Right lobe of liver (tissue), 6 donors: Measurements from ENCODE around the gene SYT9. TPM values are rescaled to one million over a fixed set of nuclear protein-coding genes. Genes with fewer than 3 reads are reported as not detected.

Experiments
- ATAC-seq, 4 donors: fragments of 200-7000 bp; cut with Tn5 transposase; one replicate each; pipeline ENCODE4 v1.9.1; 2020; ENCODE audit warnings: mild to moderate bottlenecking in 4 of 4, moderate library complexity in 4 of 4
- DNase-seq, 3 donors: peaks; one replicate each; pipeline ENCODE4 v3.0.0-alpha.2; 2020
- H3K27ac ChIP-seq, 3 donors: fragments of 200-600 bp; one replicate each; pipeline ENCODE4 v1.8.0; 2022
- H3K27me3 ChIP-seq, 2 donors: fragments of 200-600 bp; one replicate each; pipeline ENCODE4 v1.8.0; 2022
- H3K36me3 ChIP-seq, 4 donors: fragments of 200-600 bp; sonication (generic) in 1 of 4; one replicate each; pipeline versions ENCODE4 v1.5.1 to v1.8.0; 2017 to 2022; ENCODE audit warnings: control low read depth in 1 of 4
- H3K4me1 ChIP-seq, 4 donors: fragments of 200-600 bp; sonication (generic) in 1 of 4; one replicate each; pipeline versions ENCODE4 v1.5.1 to v1.8.0; 2017 to 2022; ENCODE audit warnings: control low read depth in 1 of 4
- H3K4me3 ChIP-seq, 3 donors: fragments of 200-600 bp; one replicate each; pipeline ENCODE4 v1.8.0; 2022
- H3K9me3 ChIP-seq, 4 donors: fragments of 200-600 bp; sonication (generic) in 1 of 4; one replicate each; pipeline versions ENCODE4 v1.5.1 to v1.8.0; 2017 to 2022; ENCODE audit warnings: control low read depth in 1 of 4
- POLR2A ChIP-seq: fragments of 450-650 bp; IDR thresholded peaks from one replicate; pipeline ENCODE4 v1.6.1; 2017; ENCODE audit warnings: antibody characterized with exemption, mild to moderate bottlenecking
- WGBS: methylation state at CpG from one replicate; pipeline ENCODE4 v1.1.6; 2018; ENCODE audit warnings: low coverage, low lambda C conversion rate; ENCODE audit not compliant: insufficient coverage; ENCODE audit errors: missing lambda C conversion rate; 5-methylcytosine and 5-hydroxymethylcytosine counted together
- intact Hi-C, 2 donors: fragments of 100-400 bp; cut with DNase I; formaldehyde crosslinking; loops; one replicate each; pipeline versions ENCODE4 v1.11.2 to v1.14.1; 2022
- total RNA-seq, 6 experiments: library from RNA; depleted of rRNA in 2 of 6; stranded (reverse); fragments of >200 nt in 2 of 6; fragmentation: NEBNext Ultra II Directional in 3 of 6; extraction: Animal tissue kit (Norgen Biotek cat#: 25700) in 3 of 6; gene quantifications; one replicate each; pipeline versions ENCODE4 v1.1.0 to v1.2.4, GENCODE V29; 2016 to 2023
- TF ChIP-seq, protein P1 (sequence below), 4 donors: fragments of 200-600 bp in 3 of 4; fragments of 450-650 bp in 1 of 4; IDR thresholded peaks; one replicate each; pipeline versions ENCODE4 v1.5.1 to v1.8.0; 2016 to 2022; ENCODE audit warnings: antibody characterized with exemption in 4 of 4, mild to moderate bottlenecking in 2 of 4
- donor health status: DM: no; HTN: yes; CAD: no.
- donor health status: DM: no; HTN: no; CAD: no.
- donor health status: DM: no; HTN: no; CAD: no.
- donor health status: DM: no; HTN: yes; CAD: no.
- donor health status: DM: no; HTN: yes; CAD: no.

SYT9 gene
- total RNA-seq, 6 experiments from 2014 or later = 3.0 to 12.6 (median 4.5) TPM

DNA sequence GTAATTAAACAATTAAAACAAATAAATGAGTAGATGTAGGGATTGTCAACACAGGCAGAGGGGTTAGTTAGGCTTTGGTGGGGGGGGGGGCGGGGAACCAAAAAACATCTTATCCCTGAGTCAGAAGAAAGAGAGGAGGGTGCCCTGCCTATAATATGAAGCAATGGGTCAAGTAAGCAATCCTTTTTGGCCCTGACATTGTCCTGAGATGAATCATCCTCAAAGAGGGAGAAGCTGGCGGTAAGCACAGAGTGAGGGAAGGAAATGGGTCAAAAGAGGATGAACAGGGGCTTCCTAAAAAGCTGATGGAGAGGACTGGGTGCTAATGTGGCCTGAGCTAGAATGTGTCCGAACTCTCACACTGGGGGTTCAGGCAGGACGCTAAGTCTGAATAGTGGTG is 238.3 kb downstream of the SYT9 start:
- intact Hi-C loops = no loop called here
- no peaks in the 10 kb centered on the region for H3K36me3 ChIP-seq
- TF ChIP-seq POLR2A = no peak
- TF ChIP-seq, protein P1, sequence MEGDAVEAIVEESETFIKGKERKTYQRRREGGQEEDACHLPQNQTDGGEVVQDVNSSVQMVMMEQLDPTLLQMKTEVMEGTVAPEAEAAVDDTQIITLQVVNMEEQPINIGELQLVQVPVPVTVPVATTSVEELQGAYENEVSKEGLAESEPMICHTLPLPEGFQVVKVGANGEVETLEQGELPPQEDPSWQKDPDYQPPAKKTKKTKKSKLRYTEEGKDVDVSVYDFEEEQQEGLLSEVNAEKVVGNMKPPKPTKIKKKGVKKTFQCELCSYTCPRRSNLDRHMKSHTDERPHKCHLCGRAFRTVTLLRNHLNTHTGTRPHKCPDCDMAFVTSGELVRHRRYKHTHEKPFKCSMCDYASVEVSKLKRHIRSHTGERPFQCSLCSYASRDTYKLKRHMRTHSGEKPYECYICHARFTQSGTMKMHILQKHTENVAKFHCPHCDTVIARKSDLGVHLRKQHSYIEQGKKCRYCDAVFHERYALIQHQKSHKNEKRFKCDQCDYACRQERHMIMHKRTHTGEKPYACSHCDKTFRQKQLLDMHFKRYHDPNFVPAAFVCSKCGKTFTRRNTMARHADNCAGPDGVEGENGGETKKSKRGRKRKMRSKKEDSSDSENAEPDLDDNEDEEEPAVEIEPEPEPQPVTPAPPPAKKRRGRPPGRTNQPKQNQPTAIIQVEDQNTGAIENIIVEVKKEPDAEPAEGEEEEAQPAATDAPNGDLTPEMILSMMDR (IDR thresholded peaks at IDR 0.05) = no peak
- DNase-seq (no peak), ATAC-seq (no peak)
- no peaks in the 10 kb centered on the region for H3K27me3 ChIP-seq
- H3K27ac ChIP-seq = no peak overlapping the region
- H3K4me1 ChIP-seq = no peaks in the 10 kb centered on the region
- H3K4me3 ChIP-seq = no peak overlapping the region
- WGBS = 47% methylated on average over 2 of the region's 4 CpGs
- H3K9me3 ChIP-seq = no peaks in the 10 kb centered on the region

DNA sequence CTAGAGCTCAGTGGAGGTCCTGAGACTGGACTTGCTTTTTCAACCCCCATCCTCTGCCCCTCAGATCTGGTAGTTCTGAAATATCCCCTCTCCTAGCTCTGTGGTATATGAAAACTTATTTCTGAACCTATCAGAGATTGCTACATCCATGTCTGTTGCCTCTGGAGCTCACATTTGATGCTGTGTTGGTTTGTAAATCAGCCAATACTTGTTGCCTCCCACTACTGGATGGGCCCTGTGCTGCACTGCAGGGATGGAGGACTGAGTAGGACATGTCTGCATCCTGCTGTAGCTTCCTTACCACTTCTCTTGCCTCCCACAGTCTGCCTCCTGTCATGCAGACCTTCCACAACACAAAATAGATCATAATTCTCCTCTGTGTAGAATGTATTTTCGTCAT is 238.8 kb downstream of the SYT9 start:
- DNase-seq (no peak), ATAC-seq (no peak)
- 75% methylated on average over 1 of the region's 1 CpG for WGBS
- TF ChIP-seq, protein P1 (IDR thresholded peaks at IDR 0.05) = no peak
- no peak for TF ChIP-seq POLR2A
- H3K36me3 ChIP-seq = no peaks in the 10 kb centered on the region
- H3K4me1 ChIP-seq = no peaks in the 10 kb centered on the region
- H3K27me3 ChIP-seq = no peaks in the 10 kb centered on the region
- no peak overlapping the region for H3K4me3 ChIP-seq
- no peak overlapping the region for H3K27ac ChIP-seq
- intact Hi-C loops = no loop called here
- no peaks in the 10 kb centered on the region for H3K9me3 ChIP-seq

DNA sequence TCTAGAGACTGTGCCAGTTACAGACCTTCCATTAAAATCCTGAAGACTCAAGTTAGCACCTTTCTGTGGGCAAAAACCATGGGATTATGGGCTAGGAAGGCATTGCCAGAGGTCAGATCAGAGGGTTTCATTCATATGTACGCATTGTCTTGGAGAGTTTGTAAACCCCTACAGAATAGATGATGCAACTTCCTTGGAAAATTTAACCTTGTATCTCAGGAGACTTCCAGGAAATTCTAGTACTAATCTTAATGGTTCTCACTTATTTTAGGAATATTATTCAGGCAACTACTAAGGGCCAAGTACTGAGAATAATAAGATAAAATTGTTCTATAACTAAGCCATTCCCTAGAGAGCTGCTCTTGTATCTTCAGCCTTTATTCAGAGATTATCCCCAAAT is 240.5 kb downstream of the SYT9 start:
- ATAC-seq = no peak

DNA sequence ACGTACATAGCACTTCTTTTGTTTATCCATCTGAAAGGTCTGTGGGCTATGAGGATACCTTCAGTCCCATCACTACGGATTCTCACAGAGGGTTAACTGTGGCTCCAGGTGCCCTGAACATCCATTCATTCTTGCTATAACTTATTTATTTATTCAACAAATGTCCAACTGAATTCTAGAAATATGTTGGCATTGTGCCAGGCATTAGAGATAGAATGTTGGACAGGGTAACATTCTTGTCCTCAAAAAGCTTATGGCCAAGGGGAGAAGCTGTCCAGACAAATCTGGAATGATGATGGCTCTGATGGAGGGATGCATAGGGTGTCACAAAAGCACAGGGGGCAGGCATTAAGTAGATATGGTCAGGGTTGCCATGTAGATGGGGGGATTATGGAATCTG is 242.0 kb downstream of the SYT9 start:
- DNase-seq = no peak
- Histone ChIP-seq H3K27ac (no peak overlapping the region), H3K36me3 (no peaks in the 10 kb centered on the region), H3K9me3 (no peaks in the 10 kb centered on the region), H3K27me3 (no peaks in the 10 kb centered on the region), H3K4me1 (no peaks in the 10 kb centered on the region), H3K4me3 (no peak overlapping the region)
- intact Hi-C loops = no loop called here
- no peak for TF ChIP-seq POLR2A
- TF ChIP-seq, protein P1 (IDR thresholded peaks at IDR 0.05) = no peak
- ATAC-seq = no peak
- 73% methylated on average over 2 of the region's 2 CpGs for WGBS

More for the DNA sequence above, 240.5 kb downstream of the SYT9 start:
- WGBS = 50% methylated on average over 1 of the region's 1 CpG
- Histone ChIP-seq H3K4me3 (no peak overlapping the region), H3K27ac (no peak overlapping the region), H3K27me3 (no peaks in the 10 kb centered on the region), H3K36me3 (no peaks in the 10 kb centered on the region), H3K9me3 (no peaks in the 10 kb centered on the region), H3K4me1 (no peaks in the 10 kb centered on the region)
- DNase-seq = no peak
- TF ChIP-seq, protein P1 (IDR thresholded peaks at IDR 0.05) = no peak
- TF ChIP-seq POLR2A = no peak
- intact Hi-C loops = no loop called here
